ENCODE results near the gene PBX3.

The PBX3 gene

DNA sequence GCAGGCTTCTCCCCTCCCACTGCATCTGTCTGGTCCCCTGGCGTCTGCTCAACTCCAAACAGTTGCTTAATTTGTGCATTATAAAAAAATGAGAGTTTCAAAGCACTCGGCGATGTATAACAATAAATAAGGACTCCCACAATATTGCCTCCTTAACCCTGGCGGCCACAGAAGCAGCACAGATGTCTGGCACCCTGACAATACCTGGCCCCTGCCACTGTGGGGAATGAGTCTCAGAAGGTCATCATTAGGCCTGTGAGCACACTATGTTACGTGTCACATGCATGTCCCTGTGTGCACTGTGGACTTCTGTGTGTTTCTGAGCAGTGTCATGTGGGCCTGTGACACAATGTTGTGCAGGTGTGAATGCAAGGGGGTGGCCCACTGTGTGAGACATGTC lies 236.5 kb downstream of the PBX3 start:
- in situ Hi-C loops (cut with HindIII; ENCODE audit: low sequenced_read_pairs), result no loop called here
- H3K4me3 ChIP-seq (ENCODE audit: low read depth, low read length), result no peak overlapping the region
- DNase-seq (ENCODE audit: low read depth, low spot score), result no peak
- TF ChIP-seq, protein P1, sequence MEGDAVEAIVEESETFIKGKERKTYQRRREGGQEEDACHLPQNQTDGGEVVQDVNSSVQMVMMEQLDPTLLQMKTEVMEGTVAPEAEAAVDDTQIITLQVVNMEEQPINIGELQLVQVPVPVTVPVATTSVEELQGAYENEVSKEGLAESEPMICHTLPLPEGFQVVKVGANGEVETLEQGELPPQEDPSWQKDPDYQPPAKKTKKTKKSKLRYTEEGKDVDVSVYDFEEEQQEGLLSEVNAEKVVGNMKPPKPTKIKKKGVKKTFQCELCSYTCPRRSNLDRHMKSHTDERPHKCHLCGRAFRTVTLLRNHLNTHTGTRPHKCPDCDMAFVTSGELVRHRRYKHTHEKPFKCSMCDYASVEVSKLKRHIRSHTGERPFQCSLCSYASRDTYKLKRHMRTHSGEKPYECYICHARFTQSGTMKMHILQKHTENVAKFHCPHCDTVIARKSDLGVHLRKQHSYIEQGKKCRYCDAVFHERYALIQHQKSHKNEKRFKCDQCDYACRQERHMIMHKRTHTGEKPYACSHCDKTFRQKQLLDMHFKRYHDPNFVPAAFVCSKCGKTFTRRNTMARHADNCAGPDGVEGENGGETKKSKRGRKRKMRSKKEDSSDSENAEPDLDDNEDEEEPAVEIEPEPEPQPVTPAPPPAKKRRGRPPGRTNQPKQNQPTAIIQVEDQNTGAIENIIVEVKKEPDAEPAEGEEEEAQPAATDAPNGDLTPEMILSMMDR (IDR thresholded peaks at IDR 0.05; ENCODE audit: low read depth, low read length), result no peak

DNA sequence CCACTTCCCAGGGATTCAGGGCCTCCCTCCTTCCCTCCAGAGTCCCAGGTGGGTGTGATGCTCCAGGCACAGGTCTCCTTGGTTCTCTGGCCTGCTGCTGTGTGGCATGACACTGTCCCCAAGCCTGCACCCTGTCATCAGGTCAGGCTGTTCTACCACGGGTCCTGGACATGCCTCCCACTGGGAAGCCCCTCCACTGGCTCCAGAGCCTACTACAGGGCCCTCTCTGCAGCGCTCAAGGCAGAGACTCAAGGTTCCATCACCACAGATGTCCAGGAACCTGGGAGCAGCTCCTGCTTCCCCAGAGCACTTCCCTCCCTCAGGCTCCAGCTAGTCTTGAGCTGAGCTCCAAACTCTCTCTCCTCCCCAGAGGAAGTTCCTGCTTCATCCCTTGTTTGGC lies 237.3 kb downstream of the PBX3 start:
- in situ Hi-C loops (cut with HindIII; ENCODE audit: low sequenced_read_pairs), result no loop called here
- no peak for DNase-seq (ENCODE audit: low read depth, low spot score)
- H3K4me3 ChIP-seq (ENCODE audit: low read depth, low read length), result no peak overlapping the region
- TF ChIP-seq, protein P1 (IDR thresholded peaks at IDR 0.05; ENCODE audit: low read depth, low read length), result no peak

DNA sequence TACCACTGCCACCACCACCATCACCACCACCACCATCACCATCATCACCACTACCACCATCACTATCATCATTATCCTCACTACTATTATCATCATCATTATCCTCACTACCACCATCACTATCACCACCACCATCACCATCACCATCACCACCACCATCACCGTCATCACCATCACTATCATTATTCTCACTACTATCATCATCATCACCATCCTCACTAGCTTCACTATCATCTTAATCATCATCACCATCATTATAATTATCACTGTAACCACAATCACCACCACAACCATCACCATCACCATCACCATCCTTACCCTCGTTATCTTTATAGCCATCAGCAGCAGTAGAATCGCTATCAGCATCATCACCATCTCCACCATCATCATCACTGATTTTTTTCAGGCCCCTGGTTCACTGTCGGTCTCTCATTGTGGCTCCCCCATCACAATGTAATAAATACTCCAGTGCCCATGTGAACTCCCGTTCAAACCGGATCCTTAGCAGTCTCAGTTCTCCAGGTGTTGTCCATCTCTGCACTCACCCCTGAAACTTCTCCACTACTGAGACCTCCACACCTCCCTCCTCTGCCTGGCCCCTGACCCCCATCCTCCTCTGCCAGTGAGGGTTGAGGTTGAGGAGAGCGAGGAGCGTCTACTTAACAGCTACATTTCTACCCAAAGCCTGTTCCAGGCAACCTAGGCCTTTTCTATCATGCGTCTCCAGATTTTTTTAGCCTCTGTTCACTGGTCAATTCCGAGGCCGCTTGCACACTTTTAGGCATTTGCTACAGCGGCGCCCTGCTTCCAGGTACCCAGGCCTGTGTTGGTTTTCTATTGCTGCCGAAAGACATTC lies 238.2 kb downstream of the PBX3 start:
- H3K4me3 ChIP-seq (ENCODE audit: low read depth, low read length), result no peak overlapping the region
- TF ChIP-seq, protein P1 (IDR thresholded peaks at IDR 0.05; ENCODE audit: low read depth, low read length), result no peak
- in situ Hi-C loops (cut with HindIII; ENCODE audit: low sequenced_read_pairs), result no loop called here
- DNase-seq (ENCODE audit: low read depth, low spot score), result no peak

DNA sequence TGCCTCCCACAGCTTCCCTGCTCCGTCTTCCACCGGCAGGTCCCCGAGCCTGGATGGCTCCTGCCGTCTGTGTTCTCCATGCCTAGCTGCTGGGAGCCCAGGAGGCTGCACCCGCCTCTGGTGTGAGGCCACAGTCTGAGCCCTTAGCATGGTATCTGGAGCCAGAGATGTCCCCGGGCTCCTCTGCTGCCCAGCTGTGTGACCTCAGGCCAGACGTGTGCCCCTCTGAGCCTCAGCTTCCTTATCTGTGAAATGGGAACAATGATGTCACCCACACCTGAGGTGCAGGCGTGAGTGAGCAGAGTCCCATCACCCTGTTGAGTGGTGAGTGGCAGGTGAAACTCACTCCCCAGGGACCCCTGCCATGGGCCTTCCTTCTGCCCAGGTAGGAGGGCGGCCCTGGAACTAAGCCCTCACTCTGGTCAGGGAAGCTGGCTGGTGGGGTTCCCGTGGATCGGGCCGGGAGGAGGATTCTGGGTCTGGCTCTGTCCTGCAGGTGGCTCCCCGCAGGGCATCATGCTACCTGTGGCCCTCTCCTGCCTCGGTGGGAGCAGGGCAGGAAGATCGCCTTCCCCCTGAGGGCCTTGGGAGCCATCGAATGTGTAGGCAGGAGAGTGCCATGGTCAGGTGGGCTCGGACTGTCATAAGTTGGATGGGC lies 239.0 kb downstream of the PBX3 start:
- H3K4me3 ChIP-seq (ENCODE audit: low read depth, low read length), result no peak overlapping the region
- in situ Hi-C loops (cut with HindIII; ENCODE audit: low sequenced_read_pairs), result no loop called here
- TF ChIP-seq, protein P1 (IDR thresholded peaks at IDR 0.05; ENCODE audit: low read depth, low read length), result no peak
- DNase-seq (ENCODE audit: low read depth, low spot score), result no peak

DNA sequence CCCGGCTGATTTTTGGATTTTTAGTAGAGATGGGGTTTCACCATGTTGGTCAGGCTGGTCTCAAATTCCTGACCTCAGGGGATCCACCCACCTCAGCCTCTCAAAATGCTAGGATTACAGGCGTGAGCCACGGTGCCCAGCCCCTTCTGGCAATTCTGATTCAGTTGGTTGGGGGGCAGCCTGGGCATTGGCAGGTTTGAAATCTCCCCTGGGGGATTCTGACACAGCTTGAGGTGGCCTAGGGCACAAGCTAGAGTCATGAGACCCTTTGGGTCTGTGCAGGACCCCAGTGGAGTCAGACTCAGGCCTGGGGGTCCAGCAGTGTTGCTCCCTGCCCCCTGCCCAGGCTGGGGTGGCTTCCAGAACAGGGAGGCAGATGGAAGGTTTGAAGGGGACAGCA lies 239.8 kb downstream of the PBX3 start:
- TF ChIP-seq, protein P1 (IDR thresholded peaks at IDR 0.05; ENCODE audit: low read depth, low read length), result no peak
- no peak for DNase-seq (ENCODE audit: low read depth, low spot score)
- H3K4me3 ChIP-seq (ENCODE audit: low read depth, low read length), result no peak overlapping the region
- in situ Hi-C loops (cut with HindIII; ENCODE audit: low sequenced_read_pairs), result no loop called here

DNA sequence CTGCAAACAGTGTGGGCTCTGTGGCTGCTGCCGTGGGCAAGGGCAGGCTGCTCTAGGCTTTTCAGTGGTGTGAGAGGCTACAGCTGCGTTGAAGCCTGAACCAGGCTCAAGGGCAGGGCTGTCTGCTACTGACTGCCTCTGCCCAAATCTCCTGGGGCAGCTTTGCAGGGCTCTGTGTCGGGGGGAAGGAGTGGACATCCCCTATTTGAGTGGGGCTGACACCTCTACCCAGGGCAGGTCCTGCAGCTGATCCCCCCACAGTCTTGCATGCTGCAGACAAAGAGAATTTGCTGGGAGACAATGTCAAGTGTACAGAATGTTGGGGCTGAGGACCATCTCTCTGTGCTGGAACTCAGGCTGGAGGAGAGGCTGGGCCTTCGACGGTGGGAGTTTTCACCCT lies 240.2 kb downstream of the PBX3 start:
- in situ Hi-C loops (cut with HindIII; ENCODE audit: low sequenced_read_pairs), result no loop called here
- no peak overlapping the region for H3K4me3 ChIP-seq (ENCODE audit: low read depth, low read length)
- TF ChIP-seq, protein P1 (IDR thresholded peaks at IDR 0.05; ENCODE audit: low read depth, low read length), result no peak
- no peak for DNase-seq (ENCODE audit: low read depth, low spot score)
